ENCODE results near the gene ATF6B. TPM values are rescaled to one million over a fixed set of nuclear protein-coding genes. Genes with fewer than 3 reads are reported as not detected.
"Not testable (repeated sequence)": the region's sequence is repeated elsewhere in the genome, so short reads cannot be mapped to it uniquely, and the experiment has no call there.

The ATF6B gene
- total RNA-seq, 1 donor from 2014 or later = 95.0 TPM

DNA sequence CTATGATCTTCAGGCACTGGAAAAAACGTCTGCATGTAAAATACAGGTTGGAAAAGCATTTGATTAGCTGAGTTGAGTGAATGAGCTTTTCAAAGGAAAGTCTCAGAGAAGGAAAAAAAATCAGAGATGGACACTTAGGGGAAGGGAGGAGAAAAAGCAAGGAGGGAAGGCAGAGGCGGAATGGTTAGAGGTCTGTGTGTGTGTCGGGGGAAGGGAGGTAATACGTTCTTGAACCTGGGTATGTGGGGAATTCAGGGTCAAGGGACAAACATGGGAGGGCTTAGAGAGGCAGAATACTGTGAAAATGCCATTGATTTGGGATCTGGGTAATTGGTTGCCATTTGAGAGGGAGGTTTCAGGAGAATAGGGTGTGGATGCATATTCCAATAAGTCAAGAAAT, 18.6 kb upstream of the ATF6B start:
- H3K27me3 Mint-ChIP-seq = peaks cover 13% of the 10 kb centered on the region
- H3K4me3 Mint-ChIP-seq (ENCODE audit: low read depth) = no peak overlapping the region
- peaks cover 4% of the 10 kb centered on the region for H3K36me3 Mint-ChIP-seq (ENCODE audit: insufficient read depth)
- no peaks in the 10 kb centered on the region for H3K9me3 Mint-ChIP-seq (ENCODE audit: low read depth)
- DNase-seq (ENCODE audit: low spot score, unreplicated experiment) = no peak
- H3K4me1 Mint-ChIP-seq (ENCODE audit: low read depth) = peaks cover 12% of the 10 kb centered on the region
- TF ChIP-seq, protein P1, sequence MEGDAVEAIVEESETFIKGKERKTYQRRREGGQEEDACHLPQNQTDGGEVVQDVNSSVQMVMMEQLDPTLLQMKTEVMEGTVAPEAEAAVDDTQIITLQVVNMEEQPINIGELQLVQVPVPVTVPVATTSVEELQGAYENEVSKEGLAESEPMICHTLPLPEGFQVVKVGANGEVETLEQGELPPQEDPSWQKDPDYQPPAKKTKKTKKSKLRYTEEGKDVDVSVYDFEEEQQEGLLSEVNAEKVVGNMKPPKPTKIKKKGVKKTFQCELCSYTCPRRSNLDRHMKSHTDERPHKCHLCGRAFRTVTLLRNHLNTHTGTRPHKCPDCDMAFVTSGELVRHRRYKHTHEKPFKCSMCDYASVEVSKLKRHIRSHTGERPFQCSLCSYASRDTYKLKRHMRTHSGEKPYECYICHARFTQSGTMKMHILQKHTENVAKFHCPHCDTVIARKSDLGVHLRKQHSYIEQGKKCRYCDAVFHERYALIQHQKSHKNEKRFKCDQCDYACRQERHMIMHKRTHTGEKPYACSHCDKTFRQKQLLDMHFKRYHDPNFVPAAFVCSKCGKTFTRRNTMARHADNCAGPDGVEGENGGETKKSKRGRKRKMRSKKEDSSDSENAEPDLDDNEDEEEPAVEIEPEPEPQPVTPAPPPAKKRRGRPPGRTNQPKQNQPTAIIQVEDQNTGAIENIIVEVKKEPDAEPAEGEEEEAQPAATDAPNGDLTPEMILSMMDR (IDR thresholded peaks at IDR 0.05; ENCODE audit: unreplicated experiment) = no peak
- peak overlapping the region; percentile 7 for H3K27ac Mint-ChIP-seq

DNA sequence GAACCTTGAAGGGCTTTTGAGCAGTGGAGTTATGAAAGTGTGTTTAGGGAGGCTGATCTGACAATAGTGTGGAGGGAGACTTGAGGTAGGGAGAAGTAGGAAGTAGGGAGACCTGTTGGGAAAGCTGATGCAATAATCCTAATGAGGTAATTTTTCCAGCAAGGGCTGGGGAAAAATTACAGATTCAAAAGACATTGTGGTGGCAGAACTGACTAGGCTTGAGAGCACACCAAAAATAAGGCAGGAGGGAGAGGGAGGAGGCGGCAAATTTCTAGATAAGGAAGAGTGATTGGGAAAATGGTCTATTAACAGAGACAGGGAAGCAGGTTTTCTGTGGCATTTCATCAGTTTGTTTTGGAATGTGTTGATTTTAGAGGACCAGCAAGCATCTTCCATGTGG, 18.2 kb upstream of the ATF6B start:
- H3K36me3 Mint-ChIP-seq (ENCODE audit: insufficient read depth) = peaks cover 4% of the 10 kb centered on the region
- DNase-seq (ENCODE audit: low spot score, unreplicated experiment) = no peak
- H3K27me3 Mint-ChIP-seq = peaks cover 12% of the 10 kb centered on the region
- peak overlapping the region; percentile 7 for H3K27ac Mint-ChIP-seq
- H3K4me1 Mint-ChIP-seq (ENCODE audit: low read depth) = peaks cover 12% of the 10 kb centered on the region
- H3K9me3 Mint-ChIP-seq (ENCODE audit: low read depth) = no peaks in the 10 kb centered on the region
- TF ChIP-seq, protein P1 (IDR thresholded peaks at IDR 0.05; ENCODE audit: unreplicated experiment) = no peak
- H3K4me3 Mint-ChIP-seq (ENCODE audit: low read depth) = no peak overlapping the region

DNA sequence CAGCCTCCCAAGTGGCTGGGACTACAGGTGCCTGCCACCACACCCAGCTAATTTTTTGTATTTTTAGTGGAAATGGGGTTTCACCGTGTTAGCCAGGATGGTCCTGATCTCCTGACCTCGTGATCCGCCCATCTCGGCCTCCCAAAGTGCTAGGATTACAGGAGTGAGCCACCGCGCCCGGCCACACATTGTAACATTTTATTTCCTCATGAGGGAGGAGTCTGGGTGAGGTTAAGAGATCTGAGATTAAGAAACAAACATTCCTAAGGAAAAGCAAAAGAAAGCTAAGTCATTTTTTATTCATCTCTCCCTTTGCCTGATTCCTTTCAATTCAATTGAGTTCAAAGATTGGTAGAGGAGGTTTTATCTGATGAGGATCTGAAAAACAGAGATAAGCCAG, 16.2 kb upstream of the ATF6B start:
- DNase-seq (ENCODE audit: low spot score, unreplicated experiment) = not testable (repeated sequence)

DNA sequence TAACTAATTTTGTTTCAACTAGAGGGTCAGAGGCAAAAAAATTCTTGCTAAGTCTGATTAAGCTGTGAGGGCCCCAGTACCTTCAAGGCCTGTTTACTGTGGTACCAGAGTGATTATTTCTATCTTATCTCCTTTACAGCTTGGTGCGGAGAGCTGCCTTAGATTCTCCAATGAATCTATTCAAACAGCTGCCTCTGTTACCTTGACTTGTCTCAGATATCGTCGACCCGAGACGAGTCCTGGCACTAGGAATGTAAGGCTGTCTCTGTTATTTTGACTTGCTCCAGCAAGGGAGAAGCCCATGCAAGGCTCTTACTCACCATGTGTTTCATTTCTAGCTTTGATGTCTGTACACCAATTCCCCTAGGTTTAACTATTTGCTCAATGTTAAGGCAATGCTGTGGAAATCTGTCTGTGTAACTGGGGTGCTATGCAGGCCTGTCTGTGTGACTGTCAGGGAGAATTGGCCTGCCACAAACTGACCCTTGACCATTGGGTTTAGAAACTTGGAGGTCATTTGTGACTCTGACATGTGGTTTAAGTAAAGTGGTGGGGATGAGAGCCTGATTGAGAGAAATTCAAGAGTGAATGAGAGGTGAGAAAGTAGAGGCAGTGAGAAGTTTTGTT, 12.5 kb upstream of the ATF6B start:
- Mint-ChIP-seq H3K4me1 (ENCODE audit: low read depth) (peaks cover 8% of the 10 kb centered on the region), H3K36me3 (ENCODE audit: insufficient read depth) (no peaks in the 10 kb centered on the region), H3K9me3 (ENCODE audit: low read depth) (no peaks in the 10 kb centered on the region), H3K27me3 (no peaks in the 10 kb centered on the region), H3K27ac (no peak overlapping the region), H3K4me3 (ENCODE audit: low read depth) (no peak overlapping the region)
- TF ChIP-seq, protein P1 (IDR thresholded peaks at IDR 0.05; ENCODE audit: unreplicated experiment) = no peak
- no peak for DNase-seq (ENCODE audit: low spot score, unreplicated experiment)

More for the DNA sequence above, 16.2 kb upstream of the ATF6B start:
- not testable (repeated sequence) for H3K9me3 Mint-ChIP-seq (ENCODE audit: low read depth); H3K27ac Mint-ChIP-seq; H3K4me3 Mint-ChIP-seq (ENCODE audit: low read depth); H3K36me3 Mint-ChIP-seq (ENCODE audit: insufficient read depth); H3K27me3 Mint-ChIP-seq
- peaks cover 17% of the 10 kb centered on the region for H3K4me1 Mint-ChIP-seq (ENCODE audit: low read depth)

DNA sequence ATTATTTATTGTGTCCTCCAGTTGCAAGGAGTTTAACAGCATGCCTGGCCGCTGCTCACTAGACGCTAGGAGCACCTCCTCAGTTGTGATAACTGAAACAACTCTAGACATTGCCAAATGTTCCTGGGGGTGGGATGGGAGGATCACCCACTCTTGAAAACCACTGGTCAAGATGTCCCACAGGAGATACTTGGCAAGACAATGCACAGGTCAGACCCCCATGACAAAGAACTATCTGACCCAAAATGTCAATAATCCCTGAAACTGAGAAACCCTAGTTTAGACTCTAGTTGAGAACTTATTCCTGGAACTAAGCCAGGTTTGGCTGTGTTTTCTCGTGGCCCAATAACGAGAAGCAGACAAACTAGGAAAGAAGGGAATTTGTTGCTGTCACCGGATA, 11.5 kb upstream of the ATF6B start:
- H3K4me1 Mint-ChIP-seq (ENCODE audit: low read depth) = peaks cover 8% of the 10 kb centered on the region
- H3K4me3 Mint-ChIP-seq (ENCODE audit: low read depth) = no peak overlapping the region
- H3K27ac Mint-ChIP-seq = no peak overlapping the region
- TF ChIP-seq, protein P1 (IDR thresholded peaks at IDR 0.05; ENCODE audit: unreplicated experiment) = no peak
- H3K27me3 Mint-ChIP-seq = peaks cover 3% of the 10 kb centered on the region
- no peaks in the 10 kb centered on the region for H3K36me3 Mint-ChIP-seq (ENCODE audit: insufficient read depth)
- DNase-seq (ENCODE audit: low spot score, unreplicated experiment) = no peak
- no peaks in the 10 kb centered on the region for H3K9me3 Mint-ChIP-seq (ENCODE audit: low read depth)

DNA sequence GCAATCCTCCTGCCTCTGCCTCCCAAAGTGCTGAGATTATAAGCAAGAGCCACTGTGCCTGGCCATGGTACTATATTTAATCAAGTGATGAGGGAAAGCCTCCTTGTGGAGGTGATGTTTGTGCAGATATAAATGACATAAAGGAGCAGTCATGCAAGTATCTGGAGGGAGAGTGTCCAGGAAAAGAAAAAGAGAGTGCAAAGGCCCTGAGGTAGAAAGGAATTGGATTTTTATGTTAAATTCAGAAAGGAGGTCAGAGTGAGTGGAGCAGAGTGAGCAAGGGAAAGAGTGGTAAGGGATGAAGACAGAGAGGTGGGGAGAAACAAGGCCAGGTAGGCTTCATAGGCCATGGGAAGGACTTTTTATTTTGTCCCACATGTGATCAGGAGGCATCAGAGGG, 9.4 kb upstream of the ATF6B start:
- no peak overlapping the region for H3K27ac Mint-ChIP-seq

More for the DNA sequence above, 9.4 kb upstream of the ATF6B start:
- no peak overlapping the region for H3K4me3 Mint-ChIP-seq (ENCODE audit: low read depth)
- TF ChIP-seq, protein P1 (IDR thresholded peaks at IDR 0.05; ENCODE audit: unreplicated experiment) = no peak
- peaks cover 6% of the 10 kb centered on the region for H3K27me3 Mint-ChIP-seq
- no peaks in the 10 kb centered on the region for H3K9me3 Mint-ChIP-seq (ENCODE audit: low read depth)
- no peaks in the 10 kb centered on the region for H3K36me3 Mint-ChIP-seq (ENCODE audit: insufficient read depth)
- DNase-seq (ENCODE audit: low spot score, unreplicated experiment) = no peak
- peaks cover 8% of the 10 kb centered on the region for H3K4me1 Mint-ChIP-seq (ENCODE audit: low read depth)

All from progenitor cell of endocrine pancreas (in vitro differentiated cells).